Hepatocyte (in vitro differentiated cells): Measurements from ENCODE around the gene ATP2B1. TPM values are rescaled to one million over a fixed set of nuclear protein-coding genes. Genes with fewer than 3 reads are reported as not detected.
A peak's percentile ranks its signal among the peaks of the same experiment; 100 is the strongest.

Experiments used
- DNase-seq: peaks from one replicate; pipeline ENCODE4 v3.0.0-alpha.2; 2016; ENCODE audit warnings: low spot score
- H2AFZ ChIP-seq: fragments of 200-600 bp; sonication (generic); 2 replicates; pipeline ENCODE4 v1.6.0; 2016; ENCODE audit warnings: antibody characterized with exemption, mild to moderate bottlenecking
- H3K27ac ChIP-seq: fragments of 200-600 bp; sonication (generic); 2 replicates; pipeline ENCODE4 v1.5.1; 2016; ENCODE audit warnings: mild to moderate bottlenecking
- H3K27me3 ChIP-seq: fragments of 200-600 bp; sonication (generic); 2 replicates; pipeline ENCODE4 v1.6.1; 2016
- H3K36me3 ChIP-seq: fragments of 200-600 bp; sonication (generic); replicated peaks from 2 replicates; pipeline ENCODE4 v1.5.1; 2016; ENCODE audit warnings: low read depth; ENCODE audit not compliant: insufficient read depth
- H3K4me1 ChIP-seq: fragments of 200-600 bp; sonication (generic); 2 replicates; pipeline ENCODE4 v1.5.1; 2016; ENCODE audit warnings: mild to moderate bottlenecking, moderate library complexity; ENCODE audit not compliant: insufficient read depth
- H3K4me2 ChIP-seq: fragments of 200-600 bp; sonication (generic); 2 replicates; pipeline ENCODE4 v1.6.0; 2016
- H3K4me3 ChIP-seq: fragments of 200-600 bp; sonication (generic); 2 replicates; pipeline ENCODE4 v1.5.1; 2016; ENCODE audit warnings: mild to moderate bottlenecking
- H3K79me2 ChIP-seq: fragments of 200-600 bp; sonication (generic); 2 replicates; pipeline ENCODE4 v1.6.0; 2017; ENCODE audit warnings: mild to moderate bottlenecking
- H3K9me2 ChIP-seq: fragments of 200-600 bp; sonication (generic); replicated peaks from 2 replicates; pipeline ENCODE4 v1.6.0; 2017; ENCODE audit warnings: mild to moderate bottlenecking; ENCODE audit not compliant: insufficient read depth
- H3K9me3 ChIP-seq: fragments of 200-600 bp; sonication (generic); 2 replicates; pipeline ENCODE4 v1.5.1; 2016; ENCODE audit warnings: low read depth, mild to moderate bottlenecking
- H4K20me1 ChIP-seq: fragments of 200-600 bp; sonication (generic); 2 replicates; pipeline ENCODE4 v1.6.0; 2016; ENCODE audit warnings: mild to moderate bottlenecking; ENCODE audit not compliant: insufficient read depth, poor library complexity, severe bottlenecking
- CTCF ChIP-seq: fragments of 200-600 bp; sonication (generic); IDR thresholded peaks from 2 replicates; pipeline ENCODE4 v1.5.1; 2016; ENCODE audit warnings: antibody characterized with exemption, mild to moderate bottlenecking; ENCODE audit not compliant: poor library complexity
- EZH2 ChIP-seq: fragments of 200-600 bp; sonication (generic); IDR thresholded peaks from 2 replicates; pipeline ENCODE4 v1.6.1; 2016; ENCODE audit warnings: antibody characterized with exemption, mild to moderate bottlenecking, borderline replicate concordance
- EZH2phosphoT487 ChIP-seq: fragments of 200-600 bp; sonication (generic); IDR thresholded peaks from one replicate; pipeline ENCODE4 v1.6.1; 2018; ENCODE audit warnings: antibody characterized with exemption, mild to moderate bottlenecking, low read depth, moderate library complexity; ENCODE audit not compliant: unreplicated experiment, severe bottlenecking
- WGBS: methylation state at CpG from one replicate; pipeline ENCODE4 v1.1.6; 2016; ENCODE audit warnings: low lambda C conversion rate; ENCODE audit errors: missing lambda C conversion rate; 5-methylcytosine and 5-hydroxymethylcytosine counted together
- polyA plus RNA-seq: library from polyadenylated mRNA; unstranded; fragments of >200 nt; fragmentation: Nextera tagmentation; extraction: Ambion mirVana; gene quantifications from 2 replicates; pipeline ENCODE4 v1.2.1, GENCODE V29; 2016
- total RNA-seq: library from RNA; depleted of rRNA; stranded (reverse); fragments of >200 nt; gene quantifications from 2 replicates; pipeline ENCODE4 v1.2.3, GENCODE V29; 2014

The ATP2B1 gene
- total and polyA plus RNA-seq, 2 experiments from 2014 or later: 52.2 to 67.2 TPM

DNA sequence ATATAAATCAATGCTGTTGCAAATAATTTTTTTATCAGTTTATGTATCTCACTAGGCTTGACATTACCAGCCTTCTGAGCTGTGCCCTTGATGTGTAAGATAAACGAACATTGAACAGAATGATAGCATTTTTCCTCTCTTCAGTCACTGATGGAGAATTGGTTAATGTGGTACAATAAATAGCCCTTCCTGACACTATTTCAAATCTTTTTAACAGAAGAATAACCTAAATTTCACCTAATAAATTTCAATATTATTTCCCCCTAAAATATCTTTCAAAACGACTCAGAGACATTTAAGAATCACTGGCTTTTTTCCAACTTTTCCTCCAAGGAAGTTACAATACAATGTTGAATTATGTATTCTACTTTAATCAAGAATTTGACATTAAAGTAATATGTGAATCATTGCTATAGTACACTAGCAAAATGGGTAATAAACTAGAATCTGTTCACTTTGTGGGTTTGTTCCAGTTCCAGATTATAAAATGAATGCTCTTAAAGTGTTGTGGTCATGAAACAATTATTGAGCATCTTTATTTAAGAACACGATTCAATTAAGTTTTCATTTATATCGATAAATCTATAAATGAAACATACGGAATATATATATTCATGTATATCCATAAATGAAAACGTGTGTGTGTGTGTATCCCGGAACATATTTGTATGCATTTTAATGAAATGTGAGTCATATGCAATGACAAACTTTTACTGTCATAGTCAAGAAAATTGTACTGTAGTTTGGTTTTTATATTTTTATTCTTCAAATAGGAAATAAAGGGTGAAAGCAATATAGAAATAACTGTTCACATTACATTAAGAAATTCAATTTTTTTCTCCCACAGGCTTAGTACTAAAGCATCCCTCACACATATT is 2.5 kb upstream of the ATP2B1 start:
- Histone ChIP-seq H3K4me2 (peak overlapping the region; percentile 84), H3K9me3 (no peaks in the 10 kb centered on the region), H2AFZ (no peak overlapping the region), H3K4me3 (peak overlapping the region; percentile 53), H4K20me1 (peaks cover 10% of the 10 kb centered on the region), H3K27ac (peak overlapping the region; percentile 98), H3K36me3 (no peaks in the 10 kb centered on the region), H3K4me1 (no peaks in the 10 kb centered on the region), H3K79me2 (peaks cover 21% of the 10 kb centered on the region), H3K9me2 (no peaks in the 10 kb centered on the region), H3K27me3 (no peaks in the 10 kb centered on the region)
- DNase-seq: no peak
- WGBS: 73% methylated on average over 7 of the region's 7 CpGs
- no peak for TF ChIP-seq EZH2phosphoT487
- no peak for TF ChIP-seq EZH2
- TF ChIP-seq CTCF: no peak

- H2AFZ ChIP-seq: peak overlapping the region; percentile 48
- no peak for TF ChIP-seq EZH2phosphoT487
- no peak for TF ChIP-seq EZH2
- no peak for TF ChIP-seq CTCF
- WGBS: 2% methylated on average over 34 of the region's 45 CpGs
Measured at GRCh38 chr12:89709995-89710872, 1.6 kb upstream of the ATP2B1 start.

DNA sequence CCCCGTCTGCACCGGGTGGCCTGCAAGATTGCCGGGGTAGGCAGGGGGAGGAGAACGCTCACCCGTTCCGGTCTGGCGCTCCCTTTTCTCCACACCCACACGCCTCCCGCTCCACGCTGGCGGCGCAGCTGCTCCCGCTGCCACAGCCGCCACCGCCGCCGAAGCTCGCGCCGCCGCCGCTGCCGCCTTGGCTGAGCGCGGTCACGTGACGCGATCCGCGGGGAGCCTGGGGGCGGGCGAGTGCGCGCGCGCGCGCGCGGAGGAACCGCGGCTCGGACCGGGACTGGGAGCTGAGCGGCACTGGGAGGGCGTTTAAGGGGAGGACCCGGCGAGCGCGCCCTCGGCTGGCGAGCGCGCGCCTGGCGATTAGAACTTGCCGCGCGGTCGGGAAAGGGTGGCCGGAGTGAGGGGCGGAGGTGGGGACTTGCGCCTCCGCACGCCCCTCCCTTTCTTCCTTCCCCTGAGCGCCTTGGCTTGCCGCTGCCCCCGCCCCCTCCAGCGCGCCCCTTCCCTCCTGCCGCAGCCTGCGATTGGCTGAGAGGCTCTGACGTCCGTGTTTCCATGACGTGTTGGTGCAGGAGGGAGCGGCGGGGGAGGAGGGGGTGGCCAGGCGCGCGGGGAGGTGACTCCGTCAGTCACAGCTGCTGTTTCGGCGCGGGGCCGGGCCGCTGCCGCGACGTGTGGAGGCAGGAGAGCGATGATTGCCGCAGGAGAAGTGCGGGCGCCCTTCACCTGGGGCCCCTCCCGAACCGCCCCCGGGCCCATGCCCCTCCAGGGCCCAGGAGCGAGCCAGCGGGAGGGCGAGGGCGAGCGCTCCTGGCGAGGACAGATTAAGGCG is 738 bp upstream of the ATP2B1 start:
- WGBS: under 1% methylated on average over 44 of the region's 103 CpGs
- Histone ChIP-seq H3K4me3 (peak overlapping the region; percentile 95), H4K20me1 (peaks cover 26% of the 10 kb centered on the region), H3K9me3 (no peaks in the 10 kb centered on the region), H3K9me2 (no peaks in the 10 kb centered on the region), H3K79me2 (peaks cover 38% of the 10 kb centered on the region), H3K4me2 (peak overlapping the region; percentile 84), H3K36me3 (no peaks in the 10 kb centered on the region), H3K27ac (peak overlapping the region; percentile 98), H3K4me1 (no peaks in the 10 kb centered on the region), H2AFZ (peak overlapping the region; percentile 48), H3K27me3 (no peaks in the 10 kb centered on the region)
- peak; percentile 99 for DNase-seq
- TF ChIP-seq EZH2 (no peak), EZH2phosphoT487 (no peak), CTCF (no peak)

More at GRCh38 chr12:89709995-89710872, 1.6 kb upstream of the ATP2B1 start:
- H3K27me3 ChIP-seq: no peaks in the 10 kb centered on the region
- no peaks in the 10 kb centered on the region for H3K36me3 ChIP-seq
- H3K79me2 ChIP-seq: peaks cover 30% of the 10 kb centered on the region
- peak overlapping the region; percentile 98 for H3K27ac ChIP-seq
- H3K9me2 ChIP-seq: no peaks in the 10 kb centered on the region
- no peaks in the 10 kb centered on the region for H3K9me3 ChIP-seq
- H3K4me3 ChIP-seq: peak overlapping the region; percentile 53
- peak overlapping the region; percentile 84 for H3K4me2 ChIP-seq
- no peaks in the 10 kb centered on the region for H3K4me1 ChIP-seq
- DNase-seq: peak; percentile 69
- H4K20me1 ChIP-seq: peaks cover 19% of the 10 kb centered on the region
